A204.1 (cell line): ENCODE results near the gene TRRAP.
"Not testable (repeated sequence)": the region's sequence is repeated elsewhere in the genome, so short reads cannot be mapped to it uniquely, and the experiment has no call there.

ENCODE experiments used
- FAIRE-seq: peaks from 2 replicates; lab custom pipeline; 2012; peaks lifted over from hg19 to GRCh38; lab: Jason Lieb, UNC

Gene TRRAP

GRCh38 chr7:98878365-98879197 is at the start of gene TRRAP:
TSS of gene TRRAP (plus strand) at chr7:98878532. CDS start at chr7:98881151, 2,619 bp downstream.
- no peak for FAIRE-seq

GRCh38 chr7:98830972-98831548 is 47.3 kb upstream of the TRRAP start:
- FAIRE-seq: no peak

- FAIRE-seq: no peak
Observed at GRCh38 chr7:98831641-98832221, 46.6 kb upstream of the TRRAP start.

GRCh38 chr7:98833022-98833421 is 45.3 kb upstream of the TRRAP start:
- no peak for FAIRE-seq

- FAIRE-seq: no peak
Observed at GRCh38 chr7:98834949-98835348, 43.4 kb upstream of the TRRAP start.

GRCh38 chr7:98836811-98837629 is 41.3 kb upstream of the TRRAP start:
- no peak for FAIRE-seq

- no peak for FAIRE-seq
Observed at GRCh38 chr7:98837630-98837972, 40.7 kb upstream of the TRRAP start.

- FAIRE-seq: no peak
Observed at GRCh38 chr7:98840096-98840495, 38.2 kb upstream of the TRRAP start.

- no peak for FAIRE-seq
Observed at GRCh38 chr7:98840722-98841121, 37.6 kb upstream of the TRRAP start.

GRCh38 chr7:98841179-98841997 is 36.9 kb upstream of the TRRAP start:
- FAIRE-seq: no peak

GRCh38 chr7:98842552-98842951 is 35.8 kb upstream of the TRRAP start:
- FAIRE-seq: not testable (repeated sequence)

GRCh38 chr7:98848918-98849317 is 29.4 kb upstream of the TRRAP start:
- no peak for FAIRE-seq

GRCh38 chr7:98852826-98853225 is 25.5 kb upstream of the TRRAP start:
- FAIRE-seq: no peak

- FAIRE-seq: no peak
Observed at GRCh38 chr7:98855610-98856422, 22.5 kb upstream of the TRRAP start.

GRCh38 chr7:98860071-98860470 is 18.3 kb upstream of the TRRAP start:
- no peak for FAIRE-seq

- FAIRE-seq: no peak
Observed at GRCh38 chr7:98862203-98862602, 16.1 kb upstream of the TRRAP start.

GRCh38 chr7:98862716-98863420 is 15.5 kb upstream of the TRRAP start:
- FAIRE-seq: no peak

GRCh38 chr7:98863601-98864000 is 14.7 kb upstream of the TRRAP start:
- no peak for FAIRE-seq

GRCh38 chr7:98864731-98865453 is 13.4 kb upstream of the TRRAP start:
- no peak for FAIRE-seq

GRCh38 chr7:98866351-98866750 is 12.0 kb upstream of the TRRAP start:
- no peak for FAIRE-seq
